OCI-LY7 (cell line): ENCODE measurements around the gene HIPK3. TPM values are rescaled to one million over a fixed set of nuclear protein-coding genes. Genes with fewer than 3 reads are reported as not detected.
"Not testable (repeated sequence)": the region's sequence is repeated elsewhere in the genome, so short reads cannot be mapped to it uniquely, and the experiment has no call there.

Experiments
- BruUV-seq: library from RNA; stranded (reverse); fragments of 400-500 nt; replicated peaks from 2 replicates; lab custom pipeline; 2021; lab: Mats Ljungman, UMichigan
- CTCF ChIA-PET: fragments of 300-600 bp; sonication (Branson Sonifier 250); formaldehyde crosslinking; loops from one replicate; lab custom pipeline; 2022; ENCODE audit warnings: antibody characterized with exemption; ENCODE audit not compliant: unreplicated experiment; lab: Charles Lee
- POLR2A ChIA-PET: fragments of 300-600 bp; sonication (Branson Sonifier 250); formaldehyde crosslinking; loops from one replicate; lab custom pipeline; 2022; ENCODE audit warnings: antibody characterized with exemption; lab: Charles Lee
- DNase-seq: peaks from one replicate; pipeline ENCODE4 v3.0.0-alpha.2; 2015; ENCODE audit warnings: low spot score
- H2AFZ ChIP-seq: fragments of 200-600 bp; sonication (generic), shearing (Covaris generic); 2 replicates; pipeline ENCODE4 v1.6.1; 2014; ENCODE audit warnings: mild to moderate bottlenecking, antibody characterized with exemption, low read length, moderate library complexity
- H3K27ac ChIP-seq: fragments of 200-600 bp; sonication (generic); 2 replicates; pipeline ENCODE4 v1.5.1; 2014; ENCODE audit warnings: mixed run types, low read depth, mild to moderate bottlenecking, moderate library complexity, low read length, inconsistent platforms; ENCODE audit not compliant: poor library complexity, severe bottlenecking
- H3K36me3 ChIP-seq: fragments of 200-600 bp; sonication (generic); 2 replicates; pipeline ENCODE4 v1.6.1; 2014; ENCODE audit warnings: mild to moderate bottlenecking, antibody characterized with exemption, low read length, moderate library complexity, mixed read lengths; ENCODE audit not compliant: insufficient read depth
- H3K4me1 ChIP-seq: fragments of 200-600 bp; sonication (generic); 2 replicates; pipeline ENCODE4 v1.5.1; 2014; ENCODE audit warnings: mild to moderate bottlenecking, low read length; ENCODE audit not compliant: insufficient read depth, poor library complexity, severe bottlenecking
- H3K4me2 ChIP-seq: fragments of 200-600 bp; sonication (generic); 2 replicates; pipeline ENCODE4 v1.6.1; 2014; ENCODE audit warnings: mild to moderate bottlenecking, low read length
- H3K4me3 ChIP-seq: fragments of 200-600 bp; sonication (generic); 2 replicates; pipeline ENCODE4 v1.5.1; 2014; ENCODE audit warnings: mild to moderate bottlenecking, low read depth, low read length; ENCODE audit not compliant: poor library complexity, severe bottlenecking
- H3K79me2 ChIP-seq: fragments of 200-600 bp; sonication (generic); 2 replicates; pipeline ENCODE4 v1.6.1; 2016; ENCODE audit warnings: low read depth, mild to moderate bottlenecking, low read length, moderate library complexity, mixed read lengths; ENCODE audit not compliant: insufficient read depth
- H3K9me2 ChIP-seq: fragments of 200-600 bp; sonication (generic); 2 replicates; pipeline ENCODE4 v1.6.1; 2016; ENCODE audit warnings: mild to moderate bottlenecking, low read length, mixed read lengths; ENCODE audit not compliant: insufficient read depth
- H3K9me3 ChIP-seq: fragments of 200-600 bp; sonication (generic); 2 replicates; pipeline ENCODE4 v1.6.1; 2014; ENCODE audit warnings: mild to moderate bottlenecking, mixed run types, low read length, mixed read lengths
- H4K20me1 ChIP-seq: fragments of 200-600 bp; sonication (generic); 2 replicates; pipeline ENCODE4 v1.6.1; 2014; ENCODE audit warnings: mild to moderate bottlenecking, antibody characterized with exemption, low read length, moderate library complexity, mixed read lengths; ENCODE audit not compliant: insufficient read depth
- CTCF ChIP-seq: fragments of 200-600 bp; sonication (generic); conservative IDR thresholded peaks from 2 replicates; pipeline ENCODE4 v1.5.1; 2014; ENCODE audit warnings: mild to moderate bottlenecking, antibody characterized with exemption, low read length, moderate library complexity, mixed read lengths
- EZH2phosphoT487 ChIP-seq: fragments of 200-600 bp; sonication (generic); IDR thresholded peaks from 2 replicates; pipeline ENCODE4 v1.6.1; 2018; ENCODE audit warnings: low read depth, borderline replicate concordance, mild to moderate bottlenecking, mixed run types, antibody characterized with exemption, low read length, moderate library complexity, mixed read lengths
- intact Hi-C: fragments of 100-400 bp; cut with micrococcal nuclease; formaldehyde crosslinking; loops from one replicate; pipeline ENCODE4 v1.10.0; 2022; ENCODE audit not compliant: unreplicated experiment
- total RNA-seq, 2 experiments: library from RNA; depleted of rRNA in 1 of 2; stranded (reverse); fragments of >200 nt in 1 of 2; shearing (Covaris generic) in 1 of 2; gene quantifications; 2 replicates each; pipeline ENCODE4 v1.2.3, GENCODE V29; 2014 to 2022

The HIPK3 gene
- total RNA-seq, 2 experiments from 2014 or later, result 19.0 to 28.4 TPM

GRCh38 chr11:33234397-33235190 is 22.6 kb upstream of the HIPK3 start:
- no peak for TF ChIP-seq EZH2phosphoT487
- TF ChIP-seq CTCF, result no peak
- ChIA-PET POLR2A (no interaction called here), CTCF (no interaction called here)
- Histone ChIP-seq H4K20me1 (no peaks in the 10 kb centered on the region), H3K9me3 (no peaks in the 10 kb centered on the region), H3K4me2 (no peak overlapping the region), H3K4me1 (no peaks in the 10 kb centered on the region), H3K27ac (no peak overlapping the region), H2AFZ (no peak overlapping the region), H3K79me2 (no peaks in the 10 kb centered on the region), H3K36me3 (no peaks in the 10 kb centered on the region), H3K4me3 (no peak overlapping the region), H3K9me2 (no peaks in the 10 kb centered on the region)
- intact Hi-C loops, result no loop called here
- no TSS peak for BruUV-seq
- no peak for DNase-seq

GRCh38 chr11:33237039-33237597 is 20.1 kb upstream of the HIPK3 start:
- Histone ChIP-seq H3K27ac (no peak overlapping the region), H4K20me1 (no peaks in the 10 kb centered on the region), H3K79me2 (no peaks in the 10 kb centered on the region), H3K4me2 (no peak overlapping the region), H2AFZ (no peak overlapping the region), H3K9me3 (no peaks in the 10 kb centered on the region), H3K36me3 (no peaks in the 10 kb centered on the region), H3K4me1 (no peaks in the 10 kb centered on the region), H3K9me2 (no peaks in the 10 kb centered on the region), H3K4me3 (no peak overlapping the region)
- ChIA-PET CTCF (no interaction called here), POLR2A (interaction anchor here (0.7 kb wide), 1 partner anchor 138 kb away, joined by 4 read pairs; no protein-coding TSS in a partner anchor)
- no TSS peak for BruUV-seq
- TF ChIP-seq EZH2phosphoT487 (no peak), CTCF (no peak)
- no peak for DNase-seq
- intact Hi-C loops, result no loop called here

GRCh38 chr11:33242575-33242974 is 14.6 kb upstream of the HIPK3 start:
- no TSS peak for BruUV-seq
- Histone ChIP-seq H3K9me2 (no peaks in the 10 kb centered on the region), H3K4me1 (no peaks in the 10 kb centered on the region), H3K4me3 (no peak overlapping the region), H3K79me2 (no peaks in the 10 kb centered on the region), H3K4me2 (no peak overlapping the region), H2AFZ (no peak overlapping the region), H3K27ac (no peak overlapping the region), H3K9me3 (no peaks in the 10 kb centered on the region), H4K20me1 (no peaks in the 10 kb centered on the region), H3K36me3 (no peaks in the 10 kb centered on the region)
- CTCF ChIA-PET, result no interaction called here
- intact Hi-C loops, result no loop called here
- no peak for DNase-seq
- POLR2A ChIA-PET, result no interaction called here
- TF ChIP-seq EZH2phosphoT487 (no peak), CTCF (no peak)

- BruUV-seq, H3K79me2 ChIP-seq, intact Hi-C loops, H3K4me2 ChIP-seq, H3K36me3 ChIP-seq, POLR2A ChIA-PET, DNase-seq, H4K20me1 ChIP-seq, H3K9me3 ChIP-seq, H2AFZ ChIP-seq, H3K9me2 ChIP-seq, CTCF ChIA-PET, H3K27ac ChIP-seq, H3K4me1 ChIP-seq, H3K4me3 ChIP-seq: not testable (repeated sequence)
Observed at GRCh38 chr11:33243654-33244053, 13.5 kb upstream of the HIPK3 start.
